B cell (primary cell): ENCODE results near the gene LENG1.
"Not testable (repeated sequence)": the region's sequence is repeated elsewhere in the genome, so short reads cannot be mapped to it uniquely, and the experiment has no call there.

Experiments
- EZH2 ChIP-seq: IDR thresholded peaks from 2 replicates; pipeline ENCODE4 v1.6.1; 2012; ENCODE audit warnings: borderline replicate concordance, low read depth, mild to moderate bottlenecking, moderate library complexity, low read length; ENCODE audit not compliant: insufficient read depth, poor library complexity, severe bottlenecking
- TF ChIP-seq, protein P1 (sequence below): fragments of 200-600 bp; IDR thresholded peaks from one replicate; pipeline ENCODE4 v1.8.0; 2022; ENCODE audit warnings: antibody characterized with exemption, mild to moderate bottlenecking

DNA sequence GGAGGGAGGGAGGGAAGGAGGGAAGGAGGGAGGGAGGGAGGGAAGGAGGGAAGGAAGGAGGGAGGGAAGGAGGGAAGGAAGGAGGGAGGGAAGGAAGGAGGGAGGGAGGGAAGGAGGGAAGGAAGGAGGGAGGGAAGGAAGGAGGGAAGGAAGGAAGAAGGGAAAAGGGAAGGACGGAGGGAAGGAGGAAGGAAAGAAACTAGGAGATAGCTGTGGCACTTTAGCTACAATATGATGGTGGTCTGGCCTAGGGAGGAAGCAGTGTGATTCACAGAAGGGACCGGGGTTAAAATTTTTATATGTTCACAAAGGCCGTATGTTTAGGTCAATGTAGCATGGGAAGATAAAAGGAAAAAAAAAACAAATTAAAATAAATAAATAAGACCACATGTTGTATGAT is 22.4 kb upstream of the LENG1 start:
- TF ChIP-seq, protein P1, sequence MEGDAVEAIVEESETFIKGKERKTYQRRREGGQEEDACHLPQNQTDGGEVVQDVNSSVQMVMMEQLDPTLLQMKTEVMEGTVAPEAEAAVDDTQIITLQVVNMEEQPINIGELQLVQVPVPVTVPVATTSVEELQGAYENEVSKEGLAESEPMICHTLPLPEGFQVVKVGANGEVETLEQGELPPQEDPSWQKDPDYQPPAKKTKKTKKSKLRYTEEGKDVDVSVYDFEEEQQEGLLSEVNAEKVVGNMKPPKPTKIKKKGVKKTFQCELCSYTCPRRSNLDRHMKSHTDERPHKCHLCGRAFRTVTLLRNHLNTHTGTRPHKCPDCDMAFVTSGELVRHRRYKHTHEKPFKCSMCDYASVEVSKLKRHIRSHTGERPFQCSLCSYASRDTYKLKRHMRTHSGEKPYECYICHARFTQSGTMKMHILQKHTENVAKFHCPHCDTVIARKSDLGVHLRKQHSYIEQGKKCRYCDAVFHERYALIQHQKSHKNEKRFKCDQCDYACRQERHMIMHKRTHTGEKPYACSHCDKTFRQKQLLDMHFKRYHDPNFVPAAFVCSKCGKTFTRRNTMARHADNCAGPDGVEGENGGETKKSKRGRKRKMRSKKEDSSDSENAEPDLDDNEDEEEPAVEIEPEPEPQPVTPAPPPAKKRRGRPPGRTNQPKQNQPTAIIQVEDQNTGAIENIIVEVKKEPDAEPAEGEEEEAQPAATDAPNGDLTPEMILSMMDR: not testable (repeated sequence)
- TF ChIP-seq EZH2: not testable (repeated sequence)
